GM06990 (cell line): ENCODE data around the gene FAM117A.

Experiments used
- DNase-seq: peaks from one replicate; pipeline ENCODE4 v3.0.0-alpha.2; 2011; ENCODE audit not compliant: insufficient read length; ENCODE audit errors: extremely low read depth
- H3K27me3 ChIP-seq: replicated peaks from 2 replicates; pipeline ENCODE4 v1.6.0; 2011; ENCODE audit warnings: low read length; ENCODE audit not compliant: control insufficient read depth, insufficient read depth
- H3K36me3 ChIP-seq: 2 replicates; pipeline ENCODE4 v1.5.1; 2011; ENCODE audit warnings: low read length; ENCODE audit not compliant: control insufficient read depth, insufficient read depth
- H3K4me3 ChIP-seq: replicated peaks from 2 replicates; pipeline ENCODE4 v1.5.1; 2011; ENCODE audit warnings: low read depth, mild to moderate bottlenecking, control low read depth, low read length
- TF ChIP-seq, protein P1 (sequence below): IDR thresholded peaks from 2 replicates; pipeline ENCODE4 v1.5.1; 2011; ENCODE audit warnings: low read length, control low read depth, mild to moderate bottlenecking, inconsistent platforms; ENCODE audit not compliant: insufficient read depth, poor library complexity, severe bottlenecking

FAM117A gene

GRCh38 chr17:49783791-49784190 is 19.9 kb upstream of the FAM117A start:
- H3K4me3 ChIP-seq: no peak overlapping the region
- TF ChIP-seq, protein P1, sequence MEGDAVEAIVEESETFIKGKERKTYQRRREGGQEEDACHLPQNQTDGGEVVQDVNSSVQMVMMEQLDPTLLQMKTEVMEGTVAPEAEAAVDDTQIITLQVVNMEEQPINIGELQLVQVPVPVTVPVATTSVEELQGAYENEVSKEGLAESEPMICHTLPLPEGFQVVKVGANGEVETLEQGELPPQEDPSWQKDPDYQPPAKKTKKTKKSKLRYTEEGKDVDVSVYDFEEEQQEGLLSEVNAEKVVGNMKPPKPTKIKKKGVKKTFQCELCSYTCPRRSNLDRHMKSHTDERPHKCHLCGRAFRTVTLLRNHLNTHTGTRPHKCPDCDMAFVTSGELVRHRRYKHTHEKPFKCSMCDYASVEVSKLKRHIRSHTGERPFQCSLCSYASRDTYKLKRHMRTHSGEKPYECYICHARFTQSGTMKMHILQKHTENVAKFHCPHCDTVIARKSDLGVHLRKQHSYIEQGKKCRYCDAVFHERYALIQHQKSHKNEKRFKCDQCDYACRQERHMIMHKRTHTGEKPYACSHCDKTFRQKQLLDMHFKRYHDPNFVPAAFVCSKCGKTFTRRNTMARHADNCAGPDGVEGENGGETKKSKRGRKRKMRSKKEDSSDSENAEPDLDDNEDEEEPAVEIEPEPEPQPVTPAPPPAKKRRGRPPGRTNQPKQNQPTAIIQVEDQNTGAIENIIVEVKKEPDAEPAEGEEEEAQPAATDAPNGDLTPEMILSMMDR: no peak
- H3K27me3 ChIP-seq: no peaks in the 10 kb centered on the region
- no peaks in the 10 kb centered on the region for H3K36me3 ChIP-seq
- DNase-seq: no peak

- TF ChIP-seq, protein P1: no peak
- Histone ChIP-seq H3K36me3 (no peaks in the 10 kb centered on the region), H3K27me3 (no peaks in the 10 kb centered on the region), H3K4me3 (no peak overlapping the region)
- DNase-seq: no peak
Observed at GRCh38 chr17:49783071-49783715, 19.3 kb upstream of the FAM117A start.

- TF ChIP-seq, protein P1: peak; percentile 51
- no peak for DNase-seq
- no peak overlapping the region for H3K4me3 ChIP-seq
- H3K27me3 ChIP-seq: no peaks in the 10 kb centered on the region
- no peaks in the 10 kb centered on the region for H3K36me3 ChIP-seq
Observed at GRCh38 chr17:49779739-49780231, 15.9 kb upstream of the FAM117A start.

DNA sequence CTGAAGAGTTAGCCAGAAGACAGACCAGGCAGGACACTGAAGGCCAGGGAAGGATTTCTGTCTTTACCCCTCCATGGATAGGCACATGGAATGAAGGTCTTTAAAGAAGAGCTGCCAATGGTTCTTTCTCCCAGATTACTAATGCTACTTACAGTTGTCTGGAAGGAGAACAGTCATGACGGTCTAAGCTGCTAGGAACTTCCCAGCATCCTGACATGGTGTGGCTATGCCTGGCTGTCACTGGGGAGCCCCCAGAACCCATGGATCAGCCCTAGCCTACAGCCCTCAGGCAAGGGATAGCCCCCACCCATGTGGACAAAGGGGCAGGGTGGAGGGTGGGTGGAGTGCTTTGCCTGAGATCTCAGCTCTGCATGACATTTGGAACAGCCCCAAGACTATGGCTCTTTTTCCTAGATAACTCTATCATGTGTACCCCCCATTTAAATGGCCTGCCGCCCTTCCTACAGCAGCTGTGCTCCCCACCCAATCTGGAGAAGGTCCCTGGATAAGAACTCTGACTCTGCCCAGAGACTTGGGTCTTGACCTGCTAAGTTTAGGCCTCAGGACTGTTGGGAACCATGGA is 15.3 kb upstream of the FAM117A start:
- Histone ChIP-seq H3K27me3 (no peaks in the 10 kb centered on the region), H3K4me3 (no peak overlapping the region), H3K36me3 (no peaks in the 10 kb centered on the region)
- DNase-seq: no peak
- TF ChIP-seq, protein P1: no peak

DNA sequence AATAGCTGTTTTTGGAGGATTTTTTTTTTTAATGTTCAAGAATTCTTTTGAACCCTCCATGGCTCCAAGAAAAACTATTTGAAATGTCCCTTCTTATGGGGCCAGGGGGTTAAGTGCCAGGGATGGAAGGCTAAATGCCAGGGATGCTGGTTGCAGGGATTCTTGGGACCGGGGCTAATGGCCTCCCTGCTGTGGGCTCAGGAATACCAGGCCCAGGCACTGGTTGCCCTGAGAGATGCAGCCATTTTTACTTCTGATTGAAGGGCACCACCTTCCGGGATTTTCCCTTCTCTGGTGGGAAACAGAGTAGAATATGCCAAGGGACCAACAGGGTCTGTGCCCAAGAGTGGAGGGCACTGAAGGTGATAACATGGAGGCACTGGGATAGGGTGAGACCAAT is 13.6 kb upstream of the FAM117A start:
- DNase-seq: no peak
- H3K36me3 ChIP-seq: no peaks in the 10 kb centered on the region
- H3K27me3 ChIP-seq: no peaks in the 10 kb centered on the region
- H3K4me3 ChIP-seq: no peak overlapping the region
- TF ChIP-seq, protein P1: no peak
